Stomach (tissue), 4 donors: ENCODE measurements around the gene IL36RN.

ENCODE experiments used
- POLR2A ChIP-seq, 4 donors: fragments of 450-650 bp; IDR thresholded peaks; one replicate each; pipeline ENCODE4 v1.6.1; 2016; ENCODE audit warnings: antibody characterized with exemption in 4 of 4, control low read depth in 2 of 4, mild to moderate bottlenecking in 1 of 4, moderate library complexity in 1 of 4
- POLR2AphosphoS5 ChIP-seq, 3 donors: sonication (generic); formaldehyde crosslinking; IDR thresholded peaks; one replicate each; pipeline ENCODE4 v1.6.1; 2016; ENCODE audit warnings: antibody characterized with exemption in 3 of 3
- TF ChIP-seq, protein P1 (sequence below), 7 experiments: fragments of 450-650 bp in 4 of 7; fragments of 200-600 bp in 3 of 7; sonication (generic) in 3 of 7; IDR thresholded peaks; one replicate each; pipeline ENCODE4 v1.5.1; 2016 to 2019; ENCODE audit warnings: antibody characterized with exemption in 7 of 7, control low read depth in 2 of 7, mild to moderate bottlenecking in 1 of 7

DNA sequence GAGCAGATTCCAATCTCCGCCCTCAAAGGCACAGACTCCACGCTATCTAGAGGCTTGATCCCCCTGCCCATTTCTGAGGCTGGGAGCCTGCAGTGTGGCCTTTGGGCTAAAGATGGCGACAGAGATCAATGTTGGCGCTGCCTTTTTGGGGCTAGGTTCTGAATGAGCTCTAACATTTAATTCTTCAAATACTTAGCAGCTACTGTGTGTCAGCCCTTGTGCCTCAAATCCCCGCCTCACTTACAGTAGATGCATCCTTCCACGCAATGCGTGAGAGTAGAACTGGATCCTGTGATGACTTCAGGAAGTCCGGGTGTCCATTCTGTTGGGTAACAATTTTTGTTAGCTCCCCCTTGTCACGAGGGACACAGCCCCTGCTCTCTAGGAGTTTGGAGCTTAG lies 21.1 kb downstream of the IL36RN start:
- no peak for TF ChIP-seq POLR2A (IDR thresholded peaks at IDR 0.05)
- TF ChIP-seq, protein P1, sequence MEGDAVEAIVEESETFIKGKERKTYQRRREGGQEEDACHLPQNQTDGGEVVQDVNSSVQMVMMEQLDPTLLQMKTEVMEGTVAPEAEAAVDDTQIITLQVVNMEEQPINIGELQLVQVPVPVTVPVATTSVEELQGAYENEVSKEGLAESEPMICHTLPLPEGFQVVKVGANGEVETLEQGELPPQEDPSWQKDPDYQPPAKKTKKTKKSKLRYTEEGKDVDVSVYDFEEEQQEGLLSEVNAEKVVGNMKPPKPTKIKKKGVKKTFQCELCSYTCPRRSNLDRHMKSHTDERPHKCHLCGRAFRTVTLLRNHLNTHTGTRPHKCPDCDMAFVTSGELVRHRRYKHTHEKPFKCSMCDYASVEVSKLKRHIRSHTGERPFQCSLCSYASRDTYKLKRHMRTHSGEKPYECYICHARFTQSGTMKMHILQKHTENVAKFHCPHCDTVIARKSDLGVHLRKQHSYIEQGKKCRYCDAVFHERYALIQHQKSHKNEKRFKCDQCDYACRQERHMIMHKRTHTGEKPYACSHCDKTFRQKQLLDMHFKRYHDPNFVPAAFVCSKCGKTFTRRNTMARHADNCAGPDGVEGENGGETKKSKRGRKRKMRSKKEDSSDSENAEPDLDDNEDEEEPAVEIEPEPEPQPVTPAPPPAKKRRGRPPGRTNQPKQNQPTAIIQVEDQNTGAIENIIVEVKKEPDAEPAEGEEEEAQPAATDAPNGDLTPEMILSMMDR (IDR thresholded peaks at IDR 0.05), result peak in 4 of 7 experiments; percentile 31 to 63 (median 46)
- no peak for TF ChIP-seq POLR2AphosphoS5 (IDR thresholded peaks at IDR 0.05)
